Upper lobe of right lung (tissue), 1 donor: ENCODE results near the gene UBA6. TPM values are rescaled to one million over a fixed set of nuclear protein-coding genes. Genes with fewer than 3 reads are reported as not detected.

Experiments used
- ATAC-seq: fragments of 200-7000 bp; cut with Tn5 transposase; one replicate; pipeline ENCODE4 v1.9.1; 2020; ENCODE audit warnings: mild to moderate bottlenecking, moderate library complexity
- DNase-seq: peaks from one replicate; pipeline ENCODE4 v3.0.0-alpha.2; 2020
- H3K27ac ChIP-seq: fragments of 200-600 bp; one replicate; pipeline ENCODE4 v1.8.0; 2022
- H3K27me3 ChIP-seq: fragments of 200-600 bp; one replicate; pipeline ENCODE4 v1.8.0; 2022; ENCODE audit warnings: mild to moderate bottlenecking
- H3K36me3 ChIP-seq: fragments of 200-600 bp; one replicate; pipeline ENCODE4 v1.8.0; 2022
- H3K4me1 ChIP-seq: fragments of 200-600 bp; one replicate; pipeline ENCODE4 v1.8.0; 2022
- H3K4me3 ChIP-seq: fragments of 200-600 bp; one replicate; pipeline ENCODE4 v1.8.0; 2022; ENCODE audit warnings: mild to moderate bottlenecking
- H3K9me3 ChIP-seq: fragments of 200-600 bp; one replicate; pipeline ENCODE4 v1.8.0; 2022
- intact Hi-C: fragments of 100-400 bp; cut with DNase I; formaldehyde crosslinking; loops from one replicate; pipeline ENCODE4 v1.11.0; 2022
- total RNA-seq: library from RNA; stranded (reverse); fragmentation: NEBNext Ultra II Directional; extraction: Animal tissue kit (Norgen Biotek cat#: 25700); gene quantifications from one replicate; pipeline ENCODE4 v1.2.1, GENCODE V29; 2021
- TF ChIP-seq, protein P1 (sequence below): fragments of 200-600 bp; IDR thresholded peaks from one replicate; pipeline ENCODE4 v1.8.0; 2022; ENCODE audit warnings: antibody characterized with exemption
- donor health status: DM: no; HTN: yes; CAD: no; lungs with severe emphysema.

The UBA6 gene
- total RNA-seq, 1 donor from 2014 or later, result 48.5 TPM

DNA sequence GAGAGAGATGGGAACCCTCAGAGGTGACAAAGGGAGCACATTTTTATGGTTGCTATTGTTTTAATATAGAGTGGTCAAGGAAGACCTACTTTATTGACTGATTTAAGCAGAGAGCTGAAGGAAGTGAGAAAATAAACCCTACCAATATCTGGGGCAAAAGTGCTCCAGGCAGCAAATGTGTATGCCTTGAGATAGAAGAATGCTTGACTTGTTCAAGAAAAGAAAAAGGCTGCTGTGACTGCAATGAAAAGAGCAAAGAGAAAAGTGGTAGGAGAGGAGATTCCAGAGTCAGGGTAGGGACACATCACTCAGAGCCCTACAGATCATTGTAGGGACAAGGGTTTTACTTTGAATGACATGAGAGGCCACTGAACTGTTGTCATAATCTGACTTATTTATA lies 116.5 kb downstream of the UBA6 start:
- TF ChIP-seq, protein P1, sequence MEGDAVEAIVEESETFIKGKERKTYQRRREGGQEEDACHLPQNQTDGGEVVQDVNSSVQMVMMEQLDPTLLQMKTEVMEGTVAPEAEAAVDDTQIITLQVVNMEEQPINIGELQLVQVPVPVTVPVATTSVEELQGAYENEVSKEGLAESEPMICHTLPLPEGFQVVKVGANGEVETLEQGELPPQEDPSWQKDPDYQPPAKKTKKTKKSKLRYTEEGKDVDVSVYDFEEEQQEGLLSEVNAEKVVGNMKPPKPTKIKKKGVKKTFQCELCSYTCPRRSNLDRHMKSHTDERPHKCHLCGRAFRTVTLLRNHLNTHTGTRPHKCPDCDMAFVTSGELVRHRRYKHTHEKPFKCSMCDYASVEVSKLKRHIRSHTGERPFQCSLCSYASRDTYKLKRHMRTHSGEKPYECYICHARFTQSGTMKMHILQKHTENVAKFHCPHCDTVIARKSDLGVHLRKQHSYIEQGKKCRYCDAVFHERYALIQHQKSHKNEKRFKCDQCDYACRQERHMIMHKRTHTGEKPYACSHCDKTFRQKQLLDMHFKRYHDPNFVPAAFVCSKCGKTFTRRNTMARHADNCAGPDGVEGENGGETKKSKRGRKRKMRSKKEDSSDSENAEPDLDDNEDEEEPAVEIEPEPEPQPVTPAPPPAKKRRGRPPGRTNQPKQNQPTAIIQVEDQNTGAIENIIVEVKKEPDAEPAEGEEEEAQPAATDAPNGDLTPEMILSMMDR, result no peak
- intact Hi-C loops, result no loop called here

DNA sequence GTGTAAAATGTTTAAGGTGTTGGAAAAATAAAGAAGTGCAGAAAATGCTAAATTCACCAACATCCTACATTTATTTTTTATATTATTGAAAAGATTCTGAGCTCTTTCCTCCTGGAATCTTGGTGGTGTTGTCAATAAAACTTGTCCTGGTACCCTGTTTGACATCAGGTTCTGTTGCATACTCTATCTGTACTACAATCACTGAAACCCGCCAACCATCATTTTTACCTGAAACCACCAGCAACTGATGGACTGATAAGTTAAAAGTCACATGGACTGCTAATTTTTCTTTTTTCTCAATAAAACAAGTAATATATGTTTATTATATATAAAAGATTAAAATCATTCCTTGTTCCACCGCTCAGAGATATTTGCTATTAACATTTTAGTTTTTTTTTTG lies 119.0 kb downstream of the UBA6 start:
- DNase-seq, result no peak
- TF ChIP-seq, protein P1, result no peak

More for the DNA sequence above, 116.5 kb downstream of the UBA6 start:
- DNase-seq (no peak), ATAC-seq (no peak)
- no peak overlapping the region for H3K27ac ChIP-seq
- H3K4me1 ChIP-seq, result no peaks in the 10 kb centered on the region
- H3K27me3 ChIP-seq, result no peaks in the 10 kb centered on the region
- H3K9me3 ChIP-seq, result no peaks in the 10 kb centered on the region
- no peaks in the 10 kb centered on the region for H3K36me3 ChIP-seq
- no peak overlapping the region for H3K4me3 ChIP-seq

DNA sequence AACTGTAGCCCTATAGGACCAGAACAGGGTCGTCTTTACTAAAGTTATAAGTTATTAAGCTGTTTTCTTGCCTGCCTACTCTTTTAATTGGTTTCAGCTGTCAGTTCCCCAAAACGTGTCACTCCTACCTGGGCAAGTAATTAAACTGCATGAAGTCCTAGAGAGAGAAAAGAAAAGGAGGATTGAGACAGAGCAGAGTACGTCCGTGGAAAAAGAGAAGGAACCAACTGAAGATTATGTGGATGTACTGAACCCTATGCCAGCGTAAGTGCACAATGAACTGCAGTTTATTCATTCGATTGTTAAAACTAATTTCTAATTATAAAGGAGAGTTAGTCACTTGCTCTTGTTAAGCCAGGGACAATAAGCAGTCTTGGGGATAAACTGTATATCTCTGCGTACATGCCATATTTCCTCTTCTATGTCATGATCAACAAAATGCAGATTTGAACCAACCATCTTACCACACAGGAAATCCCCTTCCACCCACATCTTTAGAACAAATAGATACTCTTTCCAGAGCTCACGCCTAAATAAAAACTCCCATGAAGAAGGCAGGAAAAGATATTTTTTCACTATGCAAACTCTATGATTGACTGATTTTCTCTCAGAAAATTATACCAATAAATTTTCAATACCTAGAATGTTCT lies 119.6 kb downstream of the UBA6 start:
- ATAC-seq, result no peak
- Histone ChIP-seq H3K36me3 (no peaks in the 10 kb centered on the region), H3K27ac (no peak overlapping the region), H3K4me1 (no peaks in the 10 kb centered on the region), H3K9me3 (no peaks in the 10 kb centered on the region), H3K4me3 (no peak overlapping the region), H3K27me3 (no peaks in the 10 kb centered on the region)
- no peak for DNase-seq
- intact Hi-C loops, result no loop called here
- TF ChIP-seq, protein P1, result no peak

More for the DNA sequence above, 119.0 kb downstream of the UBA6 start:
- no peaks in the 10 kb centered on the region for H3K27me3 ChIP-seq
- H3K4me3 ChIP-seq, result no peak overlapping the region
- intact Hi-C loops, result no loop called here
- H3K27ac ChIP-seq, result no peak overlapping the region
- no peaks in the 10 kb centered on the region for H3K36me3 ChIP-seq
- no peaks in the 10 kb centered on the region for H3K4me1 ChIP-seq
- no peaks in the 10 kb centered on the region for H3K9me3 ChIP-seq
- no peak for ATAC-seq

DNA sequence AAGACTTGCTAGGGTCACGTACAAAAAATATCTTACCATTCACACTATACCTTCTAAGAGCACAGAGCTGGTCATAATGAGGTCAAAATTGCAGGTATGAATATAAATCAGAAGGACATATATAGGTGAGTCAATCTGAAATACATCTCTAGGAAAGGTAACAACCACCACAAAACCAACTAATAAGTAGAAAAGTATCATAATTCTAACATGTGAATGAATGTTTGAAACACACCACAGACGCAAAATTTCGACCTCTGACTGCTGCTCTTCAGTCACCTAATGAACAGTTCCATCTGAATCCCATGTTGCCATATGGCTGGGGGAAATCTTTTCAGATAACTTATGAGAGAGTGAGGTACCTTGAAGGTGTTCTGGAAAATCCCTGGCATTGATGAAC lies 120.4 kb downstream of the UBA6 start:
- ATAC-seq (no peak), DNase-seq (no peak)
- Histone ChIP-seq H3K27me3 (no peaks in the 10 kb centered on the region), H3K4me1 (no peaks in the 10 kb centered on the region), H3K27ac (no peak overlapping the region), H3K9me3 (no peaks in the 10 kb centered on the region), H3K36me3 (no peaks in the 10 kb centered on the region), H3K4me3 (no peak overlapping the region)
- intact Hi-C loops, result no loop called here
- TF ChIP-seq, protein P1, result no peak

DNA sequence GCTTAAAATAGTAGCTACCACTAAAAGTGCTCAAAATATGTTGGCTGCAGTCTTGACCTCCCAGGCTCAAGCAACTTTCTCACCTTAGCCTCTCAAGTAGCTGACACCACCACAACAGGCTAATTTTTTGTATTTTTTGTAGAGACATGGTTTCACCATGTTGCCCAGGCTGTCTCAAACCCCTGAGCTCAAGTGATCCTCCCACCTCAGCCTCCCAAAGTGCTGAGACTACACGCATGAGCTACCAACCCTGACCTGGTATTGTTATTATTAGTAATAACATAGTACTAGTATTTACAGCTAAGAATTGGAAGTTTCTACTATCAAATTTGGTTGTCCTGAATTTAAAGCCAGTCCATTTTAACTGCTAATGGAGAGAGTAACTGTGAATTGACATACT lies 124.4 kb downstream of the UBA6 start:
- Histone ChIP-seq H3K9me3 (no peaks in the 10 kb centered on the region), H3K4me1 (no peaks in the 10 kb centered on the region), H3K36me3 (no peaks in the 10 kb centered on the region), H3K27ac (no peak overlapping the region), H3K4me3 (no peak overlapping the region), H3K27me3 (no peaks in the 10 kb centered on the region)
- intact Hi-C loops, result no loop called here
- no peak for DNase-seq
- no peak for ATAC-seq
- TF ChIP-seq, protein P1, result no peak

DNA sequence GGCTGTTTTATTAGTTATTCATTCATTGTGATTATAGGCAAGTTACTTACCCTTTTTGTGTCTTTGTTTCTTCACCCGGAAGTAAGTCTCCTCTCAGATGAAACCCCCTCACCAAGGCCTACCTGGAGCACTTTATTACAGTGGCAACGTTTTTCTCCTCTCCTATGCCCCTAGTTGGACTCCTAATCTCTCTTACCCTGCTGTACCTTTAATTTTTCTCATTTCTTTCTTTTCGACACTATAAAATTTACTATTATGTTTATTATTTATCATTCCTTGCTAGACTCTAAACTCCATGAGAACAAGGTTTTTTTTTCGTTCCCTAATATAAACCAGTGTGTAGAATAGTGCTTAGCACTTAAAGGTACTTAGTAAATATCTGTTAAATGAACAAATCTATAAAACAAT lies 124.9 kb downstream of the UBA6 start:
- Histone ChIP-seq H3K4me3 (no peak overlapping the region), H3K27ac (no peak overlapping the region), H3K36me3 (no peaks in the 10 kb centered on the region), H3K27me3 (no peaks in the 10 kb centered on the region), H3K9me3 (no peaks in the 10 kb centered on the region), H3K4me1 (no peaks in the 10 kb centered on the region)
- intact Hi-C loops, result no loop called here
- TF ChIP-seq, protein P1, result no peak
- DNase-seq (no peak), ATAC-seq (no peak)
